IMR-90 (cell line): ENCODE results near the gene KCNQ1. TPM values are rescaled to one million over a fixed set of nuclear protein-coding genes. Genes with fewer than 3 reads are reported as not detected.

ENCODE experiments used
- ATAC-seq: fragments of 200-7000 bp; cut with Tn5 transposase; 2 replicates; pipeline ENCODE4 v1.9.1; 2020; ENCODE audit warnings: low read depth, mild to moderate bottlenecking, moderate library complexity
- BruUV-seq: library from RNA; stranded (reverse); fragments of 400-500 nt; replicated peaks from 2 replicates; lab custom pipeline; 2021; lab: Mats Ljungman, UMichigan
- CTCF ChIA-PET: fragments of 300-600 bp; formaldehyde crosslinking; extraction: SDS; loops from one replicate; lab custom pipeline; 2021; ENCODE audit warnings: antibody characterized with exemption; lab: Yijun Ruan, JAX
- POLR2A ChIA-PET: fragments of 300-600 bp; sonication (Branson Sonifier 250); formaldehyde crosslinking; loops from one replicate; lab custom pipeline; 2022; ENCODE audit warnings: antibody characterized with exemption; ENCODE audit not compliant: unreplicated experiment; lab: Charles Lee
- DNase-seq: peaks from one replicate; pipeline ENCODE4 v3.0.0; 2013
- H2AFZ ChIP-seq: replicated peaks from 2 replicates; pipeline ENCODE3; 2013; ENCODE audit warnings: low read length, mild to moderate bottlenecking; ENCODE audit not compliant: poor library complexity
- H2AK5ac ChIP-seq: 2 replicates; pipeline ENCODE4 v1.6.1; 2013; ENCODE audit warnings: low read depth, low read length, inconsistent platforms
- H2AK9ac ChIP-seq: replicated peaks from 2 replicates; pipeline ENCODE3; 2013; ENCODE audit warnings: mild to moderate bottlenecking, low read depth, low read length, moderate library complexity; ENCODE audit not compliant: poor library complexity
- H2BK120ac ChIP-seq: 2 replicates; pipeline ENCODE4 v1.6.1; 2013; ENCODE audit warnings: low read depth, low read length, inconsistent platforms
- H2BK15ac ChIP-seq: 3 replicates; pipeline ENCODE4 v1.6.1; 2013; ENCODE audit warnings: low read depth, low read length, inconsistent platforms
- H2BK20ac ChIP-seq: 2 replicates; pipeline ENCODE4 v1.6.1; 2013; ENCODE audit warnings: low read depth, mild to moderate bottlenecking, inconsistent platforms, low read length, moderate library complexity
- H2BK5ac ChIP-seq: 2 replicates; pipeline ENCODE4 v1.6.1; 2013; ENCODE audit warnings: mild to moderate bottlenecking, low read depth, low read length, inconsistent platforms; ENCODE audit not compliant: poor library complexity, severe bottlenecking
- H3K14ac ChIP-seq: replicated peaks from 2 replicates; pipeline ENCODE4 v1.6.1; 2013; ENCODE audit warnings: low read depth, low read length, inconsistent platforms
- H3K18ac ChIP-seq: 2 replicates; pipeline ENCODE4 v1.6.1; 2013; ENCODE audit warnings: low read depth, low read length, control low read depth
- H3K23ac ChIP-seq: 2 replicates; pipeline ENCODE4 v1.6.1; 2013; ENCODE audit warnings: low read depth, low read length, inconsistent platforms
- H3K27ac ChIP-seq: 2 replicates; pipeline ENCODE4 v1.5.1; 2013; ENCODE audit warnings: mild to moderate bottlenecking, control low read depth, low read length; ENCODE audit not compliant: insufficient read depth
- H3K27me3 ChIP-seq: 2 replicates; pipeline ENCODE4 v1.6.1; 2013; ENCODE audit warnings: low read length; ENCODE audit not compliant: control insufficient read depth, insufficient read depth
- H3K36me3 ChIP-seq: 2 replicates; pipeline ENCODE4 v1.6.1; 2013; ENCODE audit warnings: low read length, mixed read lengths; ENCODE audit not compliant: control insufficient read depth, insufficient read depth
- H3K4ac ChIP-seq: 2 replicates; pipeline ENCODE4 v1.6.1; 2013; ENCODE audit warnings: low read depth, low read length, inconsistent platforms
- H3K4me1 ChIP-seq: 2 replicates; pipeline ENCODE4 v1.6.1; 2013; ENCODE audit warnings: low read length, mixed read lengths; ENCODE audit not compliant: control insufficient read depth, insufficient read depth
- H3K4me2 ChIP-seq: 2 replicates; pipeline ENCODE4 v1.6.1; 2013; ENCODE audit warnings: low read depth, mild to moderate bottlenecking, control low read depth, low read length, moderate library complexity
- H3K4me3 ChIP-seq: 2 replicates; pipeline ENCODE4 v1.5.1; 2013; ENCODE audit warnings: low read depth, mild to moderate bottlenecking, control low read depth, low read length, moderate library complexity; ENCODE audit not compliant: insufficient read depth
- H3K56ac ChIP-seq: 2 replicates; pipeline ENCODE4 v1.6.1; 2013; ENCODE audit warnings: low read length, inconsistent platforms; ENCODE audit not compliant: insufficient read depth; ENCODE audit errors: extremely low read depth
- H3K79me1 ChIP-seq, 2 experiments: 2 replicates each; pipeline ENCODE4 v1.6.1; 2013; ENCODE audit warnings: low read length in 2 of 2, inconsistent platforms in 1 of 2, low read depth in 1 of 2
- H3K9ac ChIP-seq: 2 replicates; pipeline ENCODE4 v1.6.1; 2013; ENCODE audit warnings: low read depth, low read length, control low read depth
- H3K9me1 ChIP-seq: 2 replicates; pipeline ENCODE4 v1.6.1; 2013; ENCODE audit warnings: low read length, inconsistent platforms; ENCODE audit not compliant: insufficient read depth
- H3K9me3 ChIP-seq: 2 replicates; pipeline ENCODE4 v1.6.1; 2013; ENCODE audit warnings: low read length; ENCODE audit not compliant: control insufficient read depth, insufficient read depth
- H4K20me1 ChIP-seq: 2 replicates; pipeline ENCODE4 v1.6.1; 2013; ENCODE audit warnings: low read length, inconsistent platforms; ENCODE audit not compliant: insufficient read depth
- H4K5ac ChIP-seq: 2 replicates; pipeline ENCODE4 v1.6.1; 2013; ENCODE audit warnings: mild to moderate bottlenecking, low read depth, low read length, control low read depth
- H4K8ac ChIP-seq, 2 experiments: 2 replicates each; pipeline ENCODE4 v1.6.1; 2013; ENCODE audit warnings: low read depth in 2 of 2, low read length in 2 of 2, control low read depth in 1 of 2, inconsistent platforms in 1 of 2
- H4K91ac ChIP-seq: 2 replicates; pipeline ENCODE4 v1.6.1; 2013; ENCODE audit warnings: low read depth, low read length, inconsistent platforms; ENCODE audit not compliant: insufficient read depth
- CHD1 ChIP-seq: IDR thresholded peaks from 2 replicates; pipeline ENCODE4 v1.6.1; 2012; ENCODE audit warnings: low read depth, low read length, improper control_type of control experiment
- MXI1 ChIP-seq: IDR thresholded peaks from 2 replicates; pipeline ENCODE4 v1.6.1; 2012; ENCODE audit warnings: low read depth, mild to moderate bottlenecking, low read length, moderate library complexity, borderline replicate concordance
- RAD21 ChIP-seq: IDR thresholded peaks from 2 replicates; pipeline ENCODE4 v1.6.1; 2012; ENCODE audit warnings: low read length, improper control_type of control experiment
- SMC3 ChIP-seq: fragments of 150-350 bp; IDR thresholded peaks from 2 replicates; pipeline ENCODE4 v1.6.1; 2016; ENCODE audit warnings: low read depth, mild to moderate bottlenecking, antibody characterized with exemption, low read length, moderate library complexity
- WGBS, 2 experiments: methylation state at CpG; one replicate each; pipeline versions ENCODE4 v1.1.5 to v1.1.7; 2013; ENCODE audit warnings: missing lambda C conversion rate in 2 of 2; ENCODE audit not compliant: insufficient read length in 1 of 2; ENCODE audit errors: extremely low coverage in 2 of 2; 5-methylcytosine and 5-hydroxymethylcytosine counted together
- dilution Hi-C: fragments of 300-500 bp; cut with HindIII; formaldehyde crosslinking; loops from one replicate; pipeline ENCODE4 v1.14.3; 2018; ENCODE audit warnings: low sequenced_read_pairs; ENCODE audit not compliant: unreplicated experiment
- in situ Hi-C: fragments of 300-500 bp; cut with MboI; formaldehyde crosslinking; loops from 3 replicates; pipeline ENCODE4 v1.14.3; 2019; ENCODE audit warnings: low sequenced_read_pairs, inconsistent platforms, mixed read lengths
- intact Hi-C: fragments of 100-400 bp; cut with micrococcal nuclease; formaldehyde crosslinking; loops from 2 replicates; pipeline ENCODE4 v1.10.0; 2022
- polyA plus RNA-seq, 3 experiments: library from polyadenylated mRNA; depleted of rRNA; stranded (reverse); fragments of >200 nt; gene quantifications; 2 replicates each; pipeline ENCODE4 v1.2.3, GENCODE V29; 2012; ENCODE audit warnings: low replicate concordance in 1 of 3
- total RNA-seq: library from RNA; depleted of rRNA; stranded (reverse); fragments of >200 nt; gene quantifications from 2 replicates; pipeline ENCODE4 v1.2.3, GENCODE V29; 2012

KCNQ1 gene
- total and polyA plus RNA-seq, 2 of the 4 experiments (the other 2 are of a cell fraction): 0.07 TPM; not detected in 1

- intact Hi-C loops: loop anchor here (2.0 kb wide), 1 partner anchor 165 kb away; no protein-coding TSS in a partner anchor
- WGBS, 2 experiments: no CpG with 5 or more reads among the region's 1 CpG
- CTCF ChIA-PET: no interaction called here
Observed at GRCh38 chr11:2697866-2698265, 253.1 kb downstream of the KCNQ1 start.

More at GRCh38 chr11:2697866-2698265, 253.1 kb downstream of the KCNQ1 start:
- H3K79me1 ChIP-seq: peaks cover 0 to 32% of the 10 kb centered on the region in 2 experiments; a peak in 3 of 4 replicates
- H3K9me3 ChIP-seq: no peaks in the 10 kb centered on the region; the same call in 1 of the 2 replicates
- no TSS peak for BruUV-seq
- H3K4me1 ChIP-seq: peaks cover 5% of the 10 kb centered on the region
- no peak overlapping the region for H4K91ac ChIP-seq
- 0 out of 2 replicates have a peak, but pooled peaks cover 1% of the 10 kb centered on the region for H3K36me3 ChIP-seq
- no peak overlapping the region for H4K5ac ChIP-seq
- dilution Hi-C loops: no loop called here
- H3K9me1 ChIP-seq: 0 out of 2 replicates have a peak, but pooled peaks cover 6% of the 10 kb centered on the region
- no peak overlapping the region for H3K23ac ChIP-seq
- H3K56ac ChIP-seq: no peak overlapping the region
- no peak overlapping the region for H3K4ac ChIP-seq
- H3K18ac ChIP-seq: no peak overlapping the region
- peak overlapping the region; percentile 71 for H3K4me3 ChIP-seq
- peak overlapping the region; percentile 93 for H3K4me2 ChIP-seq
- DNase-seq (no peak), ATAC-seq (no peak)
- H3K27me3 ChIP-seq: peaks cover 1% of the 10 kb centered on the region; the same call in 1 of the 2 replicates
- H2AK5ac ChIP-seq: no peak overlapping the region
- H3K27ac ChIP-seq: no peak overlapping the region
- H4K8ac ChIP-seq: no peak overlapping the region
- in situ Hi-C loops: loop anchor here (5.0 kb wide), 1 partner anchor 179 kb away; no protein-coding TSS in a partner anchor
- TF ChIP-seq MXI1 (no peak), CHD1 (no peak), SMC3 (no peak), RAD21 (no peak)
- H2BK5ac ChIP-seq: no peak overlapping the region
- H2BK20ac ChIP-seq: no peak overlapping the region
- POLR2A ChIA-PET: no interaction called here
- peaks cover 61% of the 10 kb centered on the region for H4K20me1 ChIP-seq
- no peak overlapping the region for H2BK120ac ChIP-seq
- H2AK9ac ChIP-seq: no peak overlapping the region
- no peak overlapping the region for H3K14ac ChIP-seq
- no peak overlapping the region; the same call in 1 of the 2 replicates for H3K9ac ChIP-seq
- no peak overlapping the region for H2AFZ ChIP-seq
- no peak overlapping the region for H2BK15ac ChIP-seq
